K562 (cell line): ENCODE data around the gene GALT. TPM values are rescaled to one million over a fixed set of nuclear protein-coding genes. Genes with fewer than 3 reads are reported as not detected.

Experiments
- CBFB ChIP-seq: sonication (generic); formaldehyde crosslinking; IDR thresholded peaks from 2 replicates; pipeline ENCODE4 v1.4.0; 2020; ENCODE audit warnings: mild to moderate bottlenecking, missing genetic modification reagents
- CBX5 ChIP-seq: IDR thresholded peaks from 2 replicates; pipeline ENCODE4 v1.6.1; 2014; ENCODE audit warnings: low read depth, borderline replicate concordance
- ELF2 ChIP-seq: fragments of 250-450 bp; sonication (Bioruptor Pico); IDR thresholded peaks from 2 replicates; pipeline ENCODE4 v1.5.0; 2021; ENCODE audit warnings: mild to moderate bottlenecking
- HDAC1 ChIP-seq, 2 experiments: fragments of 450-650 bp; IDR thresholded peaks; 2 replicates each; pipeline ENCODE4 v1.6.1; 2016 to 2017; ENCODE audit warnings: inconsistent platforms in 1 of 2, mild to moderate bottlenecking in 1 of 2, moderate library complexity in 1 of 2
- ILF3 ChIP-seq: fragments of 450-650 bp; IDR thresholded peaks from 2 replicates; pipeline ENCODE4 v1.6.1; 2018; ENCODE audit warnings: antibody characterized with exemption, mild to moderate bottlenecking, moderate library complexity, borderline replicate concordance
- JUND ChIP-seq, 2 experiments: IDR thresholded peaks; 2 replicates in 1 of 2; 3 replicates in 1 of 2; pipeline ENCODE4 v1.6.1; 2011; ENCODE audit warnings: borderline replicate concordance in 2 of 2, low read depth in 2 of 2, low read length in 2 of 2, improper control_type of control experiment in 1 of 2, missing biosample characterization in 1 of 2, missing genetic modification characterization in 1 of 2, missing genetic modification reagents in 1 of 2
- MIER1 ChIP-seq: fragments of 450-650 bp; IDR thresholded peaks from 2 replicates; pipeline ENCODE4 v1.6.1; 2016; ENCODE audit warnings: antibody characterized with exemption, mild to moderate bottlenecking, low read depth
- NUFIP1 ChIP-seq: fragments of 450-650 bp; IDR thresholded peaks from 2 replicates; pipeline ENCODE4 v1.6.1; 2018; ENCODE audit not compliant: partially characterized antibody
- PTBP1 ChIP-seq: fragments of 200-400 bp; formaldehyde crosslinking; IDR thresholded peaks from 2 replicates; pipeline ENCODE4 v1.6.1; 2017; ENCODE audit warnings: low read depth, low read length
- RBM34 ChIP-seq: fragments of 200-400 bp; formaldehyde crosslinking; IDR thresholded peaks from 2 replicates; pipeline ENCODE4 v1.6.1; 2018; ENCODE audit warnings: low read length, borderline replicate concordance; ENCODE audit not compliant: insufficient read depth
- SETDB1 ChIP-seq: IDR thresholded peaks from one replicate; pipeline ENCODE4 v1.6.1; 2012; ENCODE audit warnings: low read length, control low read depth, inconsistent platforms
- SREBF1 ChIP-seq: fragments of 150-350 bp; IDR thresholded peaks from 2 replicates; pipeline ENCODE4 v1.6.1; 2014; ENCODE audit warnings: antibody characterized with exemption, low read depth, low read length, borderline replicate concordance
- SRF ChIP-seq, 2 experiments: fragments of 250-450, 450-650 bp in 1 of 2; sonication (Bioruptor Pico) in 1 of 2; sonication (generic) in 1 of 2; formaldehyde crosslinking; IDR thresholded peaks; 2 replicates each; pipeline versions ENCODE4 v1.5.0 to v1.5.1; 2020 to 2022; ENCODE audit warnings: mild to moderate bottlenecking in 1 of 2, missing genetic modification reagents in 1 of 2
- ZNF143 ChIP-seq: sonication (generic); formaldehyde crosslinking; IDR thresholded peaks from 2 replicates; pipeline ENCODE4 v1.9.0; 2022; ENCODE audit warnings: mild to moderate bottlenecking, missing genetic modification reagents
- ZNF165 ChIP-seq: fragments of 250-450 bp; sonication (Bioruptor Pico); IDR thresholded peaks from 2 replicates; pipeline ENCODE4 v1.4.0; 2020; ENCODE audit warnings: borderline replicate concordance
- ZNF785 ChIP-seq: fragments of 250-450 bp; sonication (Bioruptor Pico); IDR thresholded peaks from 2 replicates; pipeline ENCODE4 v1.4.0; 2020; ENCODE audit warnings: mild to moderate bottlenecking
- polyA plus RNA-seq, 8 experiments: library from polyadenylated mRNA; depleted of rRNA in 4 of 8; stranded (reverse) in 5 of 8; unstranded in 3 of 8; fragments of >200 nt; fragmentation: Nextera tagmentation in 2 of 8; fragmentation: Illumina TruSeq in 1 of 8; extraction: Ambion mirVana in 2 of 8; extraction: Trizol in 1 of 8; gene quantifications; 2 replicates each; pipeline versions ENCODE4 v1.2.1 to v1.2.3, GENCODE V29; 2011 to 2014; ENCODE audit warnings: inconsistent platforms in 1 of 8, missing spikeins in 1 of 8
- total RNA-seq, 7 experiments: library from RNA; depleted of rRNA in 6 of 7; stranded (reverse); fragments of >200 nt in 6 of 7; fragmentation: Illumina TruSeq in 2 of 7; extraction: Trizol in 2 of 7; gene quantifications; 2 replicates each; pipeline versions ENCODE4 v1.2.1 to v1.2.3, GENCODE V29; 2011 to 2021; ENCODE audit warnings: low replicate concordance in 1 of 7
- TF ChIP-seq, protein P1 (sequence below): fragments of 250-450 bp; sonication (Bioruptor Pico); IDR thresholded peaks from 2 replicates; pipeline ENCODE4 v1.9.0; 2021; ENCODE audit warnings: mild to moderate bottlenecking, inconsistent platforms
- TF ChIP-seq, protein P2 (sequence below): sonication (generic); formaldehyde crosslinking; IDR thresholded peaks from 2 replicates; pipeline ENCODE4 v1.4.0; 2020; ENCODE audit warnings: mild to moderate bottlenecking, missing genetic modification reagents
- TF ChIP-seq, protein P3 (sequence below): fragments of 250-450 bp; sonication (Bioruptor Pico); IDR thresholded peaks from 2 replicates; pipeline ENCODE4 v1.4.0; 2020; ENCODE audit warnings: mild to moderate bottlenecking, moderate library complexity
- TF ChIP-seq, protein P4 (sequence below): sonication (generic); formaldehyde crosslinking; IDR thresholded peaks from 2 replicates; pipeline ENCODE4 v1.8.0; 2023; ENCODE audit warnings: mild to moderate bottlenecking, missing genetic modification reagents

Gene GALT
- total and polyA plus RNA-seq, 9 of the 15 experiments (the other 6 are each of a cell fraction or from before 2014, with no cell fraction given) = 7.3 to 29.2 (median 15.6) TPM

DNA sequence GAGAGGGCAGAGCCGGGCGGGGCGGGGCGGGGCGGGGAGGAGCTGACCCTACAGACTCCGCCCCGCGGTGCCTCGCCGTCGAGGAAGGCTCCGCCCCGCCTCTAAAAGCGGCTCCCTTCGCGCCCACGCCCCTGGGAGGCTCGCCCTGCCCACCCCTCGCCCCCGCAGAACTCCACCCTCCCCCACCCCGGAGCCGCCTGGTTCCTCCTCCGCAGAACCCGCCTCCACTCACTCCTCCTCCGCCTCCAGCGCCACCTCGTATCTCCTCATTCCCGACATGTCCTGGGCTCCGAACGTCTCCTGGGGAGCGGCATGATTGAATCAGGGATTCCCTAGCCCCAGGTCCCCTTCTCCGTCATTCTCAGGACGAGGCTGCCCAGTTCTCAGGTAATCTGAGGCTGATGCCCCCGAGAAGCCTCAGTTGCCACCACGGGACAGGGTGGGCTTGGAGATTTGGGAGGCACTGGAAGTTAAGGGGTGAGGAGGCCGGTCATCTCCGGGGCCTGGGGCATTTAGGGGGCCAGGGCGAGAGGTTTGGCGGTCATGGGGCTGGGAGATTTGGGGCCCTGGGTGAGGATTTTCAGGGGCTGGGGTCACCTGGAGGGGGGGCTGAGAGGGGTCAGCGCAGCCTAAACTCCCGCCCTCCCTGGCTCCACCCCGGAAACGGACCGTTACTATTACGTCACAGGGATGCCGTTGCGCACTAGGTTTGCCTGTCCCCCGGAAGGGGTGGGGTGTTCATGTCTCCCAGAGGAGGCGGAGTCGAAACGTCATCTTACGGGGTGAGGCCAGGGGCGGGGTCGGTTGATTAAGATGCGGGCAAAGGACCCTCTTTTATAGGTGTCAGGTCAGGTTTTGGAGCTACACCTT lies 19.1 kb downstream of the GALT start (continued):
- TF ChIP-seq SRF (CRISPR knock-in tag; IDR thresholded peaks at IDR 0.05) (no peak; a peak in 1 of 4 replicates), ZNF165 (CRISPR knock-in tag) (no peak), ELF2 (CRISPR knock-in tag) (no peak), RBM34 (no peak), SREBF1 (no peak), ILF3 (no peak), ZNF785 (CRISPR knock-in tag) (no peak), JUND (IDR thresholded peaks at IDR 0.05; ENCODE audit: borderline replicate concordance, low read depth, low read length) (peak; percentile 77), JUND (tag; IDR thresholded peaks at IDR 0.05; ENCODE audit: borderline replicate concordance, low read depth, low read length) (peak; percentile 31; the same call in 1 of the 3 replicates), CBFB (CRISPR knock-in tag) (no peak), NUFIP1 (no peak), PTBP1 (no peak), ZNF143 (CRISPR knock-in tag) (no peak), HDAC1 (IDR thresholded peaks at IDR 0.05) (peak in 1 of 2 experiments; percentile 80; a peak in 2 of 4 replicates), MIER1 (no peak), SETDB1 (no peak), CBX5 (no peak)
- TF ChIP-seq, protein P1, sequence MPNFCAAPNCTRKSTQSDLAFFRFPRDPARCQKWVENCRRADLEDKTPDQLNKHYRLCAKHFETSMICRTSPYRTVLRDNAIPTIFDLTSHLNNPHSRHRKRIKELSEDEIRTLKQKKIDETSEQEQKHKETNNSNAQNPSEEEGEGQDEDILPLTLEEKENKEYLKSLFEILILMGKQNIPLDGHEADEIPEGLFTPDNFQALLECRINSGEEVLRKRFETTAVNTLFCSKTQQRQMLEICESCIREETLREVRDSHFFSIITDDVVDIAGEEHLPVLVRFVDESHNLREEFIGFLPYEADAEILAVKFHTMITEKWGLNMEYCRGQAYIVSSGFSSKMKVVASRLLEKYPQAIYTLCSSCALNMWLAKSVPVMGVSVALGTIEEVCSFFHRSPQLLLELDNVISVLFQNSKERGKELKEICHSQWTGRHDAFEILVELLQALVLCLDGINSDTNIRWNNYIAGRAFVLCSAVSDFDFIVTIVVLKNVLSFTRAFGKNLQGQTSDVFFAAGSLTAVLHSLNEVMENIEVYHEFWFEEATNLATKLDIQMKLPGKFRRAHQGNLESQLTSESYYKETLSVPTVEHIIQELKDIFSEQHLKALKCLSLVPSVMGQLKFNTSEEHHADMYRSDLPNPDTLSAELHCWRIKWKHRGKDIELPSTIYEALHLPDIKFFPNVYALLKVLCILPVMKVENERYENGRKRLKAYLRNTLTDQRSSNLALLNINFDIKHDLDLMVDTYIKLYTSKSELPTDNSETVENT (CRISPR knock-in tag) = no peak
- TF ChIP-seq, protein P2, sequence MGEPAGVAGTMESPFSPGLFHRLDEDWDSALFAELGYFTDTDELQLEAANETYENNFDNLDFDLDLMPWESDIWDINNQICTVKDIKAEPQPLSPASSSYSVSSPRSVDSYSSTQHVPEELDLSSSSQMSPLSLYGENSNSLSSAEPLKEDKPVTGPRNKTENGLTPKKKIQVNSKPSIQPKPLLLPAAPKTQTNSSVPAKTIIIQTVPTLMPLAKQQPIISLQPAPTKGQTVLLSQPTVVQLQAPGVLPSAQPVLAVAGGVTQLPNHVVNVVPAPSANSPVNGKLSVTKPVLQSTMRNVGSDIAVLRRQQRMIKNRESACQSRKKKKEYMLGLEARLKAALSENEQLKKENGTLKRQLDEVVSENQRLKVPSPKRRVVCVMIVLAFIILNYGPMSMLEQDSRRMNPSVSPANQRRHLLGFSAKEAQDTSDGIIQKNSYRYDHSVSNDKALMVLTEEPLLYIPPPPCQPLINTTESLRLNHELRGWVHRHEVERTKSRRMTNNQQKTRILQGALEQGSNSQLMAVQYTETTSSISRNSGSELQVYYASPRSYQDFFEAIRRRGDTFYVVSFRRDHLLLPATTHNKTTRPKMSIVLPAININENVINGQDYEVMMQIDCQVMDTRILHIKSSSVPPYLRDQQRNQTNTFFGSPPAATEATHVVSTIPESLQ (CRISPR knock-in tag) = 0 out of 2 replicates have a peak, but pooled peaks have one; percentile 3
- TF ChIP-seq, protein P3, sequence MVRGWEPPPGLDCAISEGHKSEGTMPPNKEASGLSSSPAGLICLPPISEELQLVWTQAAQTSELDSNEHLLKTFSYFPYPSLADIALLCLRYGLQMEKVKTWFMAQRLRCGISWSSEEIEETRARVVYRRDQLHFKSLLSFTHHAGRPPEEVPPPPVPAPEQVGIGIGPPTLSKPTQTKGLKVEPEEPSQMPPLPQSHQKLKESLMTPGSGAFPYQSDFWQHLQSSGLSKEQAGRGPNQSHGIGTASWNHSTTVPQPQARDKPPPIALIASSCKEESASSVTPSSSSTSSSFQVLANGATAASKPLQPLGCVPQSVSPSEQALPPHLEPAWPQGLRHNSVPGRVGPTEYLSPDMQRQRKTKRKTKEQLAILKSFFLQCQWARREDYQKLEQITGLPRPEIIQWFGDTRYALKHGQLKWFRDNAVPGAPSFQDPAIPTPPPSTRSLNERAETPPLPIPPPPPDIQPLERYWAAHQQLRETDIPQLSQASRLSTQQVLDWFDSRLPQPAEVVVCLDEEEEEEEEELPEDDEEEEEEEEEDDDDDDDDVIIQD (CRISPR knock-in tag) = no peak
- TF ChIP-seq, protein P4, sequence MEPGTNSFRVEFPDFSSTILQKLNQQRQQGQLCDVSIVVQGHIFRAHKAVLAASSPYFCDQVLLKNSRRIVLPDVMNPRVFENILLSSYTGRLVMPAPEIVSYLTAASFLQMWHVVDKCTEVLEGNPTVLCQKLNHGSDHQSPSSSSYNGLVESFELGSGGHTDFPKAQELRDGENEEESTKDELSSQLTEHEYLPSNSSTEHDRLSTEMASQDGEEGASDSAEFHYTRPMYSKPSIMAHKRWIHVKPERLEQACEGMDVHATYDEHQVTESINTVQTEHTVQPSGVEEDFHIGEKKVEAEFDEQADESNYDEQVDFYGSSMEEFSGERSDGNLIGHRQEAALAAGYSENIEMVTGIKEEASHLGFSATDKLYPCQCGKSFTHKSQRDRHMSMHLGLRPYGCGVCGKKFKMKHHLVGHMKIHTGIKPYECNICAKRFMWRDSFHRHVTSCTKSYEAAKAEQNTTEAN (CRISPR knock-in tag) = no peak
